Sigmoid colon (tissue), 7 donors: ENCODE data around the gene UBTD1. TPM values are rescaled to one million over a fixed set of nuclear protein-coding genes. Genes with fewer than 3 reads are reported as not detected.

Experiments used
- DNase-seq: peaks from one replicate; pipeline ENCODE4 v3.0.0-alpha.2; 2019
- H3K27ac ChIP-seq, 4 donors: fragments of 200-600 bp; sonication (generic); one replicate each; pipeline ENCODE4 v1.5.1; 2016 to 2019; ENCODE audit warnings: mild to moderate bottlenecking in 1 of 4
- H3K27me3 ChIP-seq, 3 donors: fragments of 200-600 bp; sonication (generic); one replicate each; pipeline ENCODE4 v1.5.1; 2019; ENCODE audit warnings: mild to moderate bottlenecking in 1 of 3
- H3K36me3 ChIP-seq, 4 donors: fragments of 200-600 bp; sonication (generic); one replicate each; pipeline ENCODE4 v1.5.1; 2016 to 2019
- H3K4me1 ChIP-seq, 4 donors: fragments of 200-600 bp; sonication (generic); one replicate each; pipeline ENCODE4 v1.5.1; 2017 to 2019
- H3K4me3 ChIP-seq, 4 donors: fragments of 200-600 bp; sonication (generic); one replicate each; pipeline ENCODE4 v1.5.1; 2017 to 2019; ENCODE audit warnings: mild to moderate bottlenecking in 2 of 4, moderate library complexity in 1 of 4
- H3K9me3 ChIP-seq, 4 donors: fragments of 200-600 bp in 3 of 4; sonication (generic) in 3 of 4; one replicate each; pipeline versions ENCODE4 v1.5.1 to v1.6.1; 2013 to 2019
- EP300 ChIP-seq, 4 donors: sonication (generic); formaldehyde crosslinking; IDR thresholded peaks; one replicate each; pipeline ENCODE4 v1.6.1; 2017; ENCODE audit warnings: antibody characterized with exemption in 4 of 4
- POLR2A ChIP-seq, 2 donors: fragments of 450-650 bp; IDR thresholded peaks; one replicate each; pipeline ENCODE4 v1.6.1; 2016; ENCODE audit warnings: antibody characterized with exemption in 2 of 2, mild to moderate bottlenecking in 2 of 2, moderate library complexity in 2 of 2
- POLR2AphosphoS5 ChIP-seq, 4 donors: sonication (generic); formaldehyde crosslinking; IDR thresholded peaks; one replicate each; pipeline ENCODE4 v1.6.1; 2017; ENCODE audit warnings: antibody characterized with exemption in 4 of 4
- WGBS, 2 donors: extraction: QIAGEN DNeasy Blood & Tissue Kit; methylation state at CpG; one replicate each; pipeline ENCODE4 v1.1.7; 2013; 5-methylcytosine and 5-hydroxymethylcytosine counted together
- intact Hi-C: fragments of 100-400 bp; cut with DNase I; formaldehyde crosslinking; loops from one replicate; pipeline ENCODE4 v1.15.1; 2023
- polyA plus RNA-seq, 3 donors: library from polyadenylated mRNA; stranded (reverse); fragments of 200-250 nt; gene quantifications; one replicate each; pipeline ENCODE4 v1.2.3, GENCODE V29; 2013
- total RNA-seq, 4 donors: library from RNA; depleted of rRNA; stranded (reverse); fragments of >200 nt; gene quantifications; one replicate each; pipeline ENCODE4 v1.1.0, GENCODE V29; 2016
- TF ChIP-seq, protein P1 (sequence below), 4 experiments: fragments of 450-650 bp in 3 of 4; fragments of 200-600 bp in 1 of 4; IDR thresholded peaks; one replicate each; pipeline ENCODE4 v1.5.1; 2016 to 2019; ENCODE audit warnings: antibody characterized with exemption in 4 of 4, mild to moderate bottlenecking in 3 of 4, moderate library complexity in 2 of 4
- donor health status: healthy with polysubstance abuse.
- donor health status: Bipolar disorder and iron deficiency.
- donor health status: healthy.

The UBTD1 gene
- total and polyA plus RNA-seq, 7 donors = 2.3 to 7.9 (median 5.9) TPM

DNA sequence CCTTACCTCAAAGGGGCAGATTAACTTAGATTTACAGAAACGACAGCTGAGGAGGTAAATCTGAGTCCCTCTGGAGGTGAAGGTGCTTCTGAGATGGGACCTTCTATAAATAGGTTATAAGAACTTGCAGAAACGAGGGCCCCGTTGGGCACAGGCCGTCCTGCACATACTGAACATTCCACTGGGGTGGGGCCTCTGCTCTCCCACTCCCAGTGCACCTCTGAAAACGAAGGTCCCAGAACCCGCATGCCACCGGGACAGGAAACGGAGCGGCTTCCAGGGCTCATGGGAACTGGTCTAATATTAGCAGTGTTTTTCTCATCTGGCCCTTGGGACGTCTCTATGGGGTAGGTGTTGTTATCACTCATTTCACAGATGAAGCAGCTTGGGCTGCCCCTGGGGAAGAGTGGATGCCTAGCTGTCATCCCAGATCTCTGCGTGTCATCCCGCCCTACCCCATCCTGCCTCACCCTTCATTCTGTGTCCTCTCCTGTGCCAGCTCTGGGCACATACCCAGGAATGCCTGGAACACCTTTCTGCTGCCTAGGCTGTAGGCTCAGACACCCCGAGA lies 110.4 kb downstream of the UBTD1 start:
- Histone ChIP-seq H3K27me3 (no peaks in the 10 kb centered on the region), H3K4me1 (peaks cover 0 to 4% (median 0%) of the 10 kb centered on the region in 4 donors), H3K9me3 (no peaks in the 10 kb centered on the region), H3K36me3 (no peaks in the 10 kb centered on the region), H3K27ac (peak overlapping the region in 1 of 4 donors; percentile 38), H3K4me3 (no peak overlapping the region)
- no peak for DNase-seq
- TF ChIP-seq, protein P1, sequence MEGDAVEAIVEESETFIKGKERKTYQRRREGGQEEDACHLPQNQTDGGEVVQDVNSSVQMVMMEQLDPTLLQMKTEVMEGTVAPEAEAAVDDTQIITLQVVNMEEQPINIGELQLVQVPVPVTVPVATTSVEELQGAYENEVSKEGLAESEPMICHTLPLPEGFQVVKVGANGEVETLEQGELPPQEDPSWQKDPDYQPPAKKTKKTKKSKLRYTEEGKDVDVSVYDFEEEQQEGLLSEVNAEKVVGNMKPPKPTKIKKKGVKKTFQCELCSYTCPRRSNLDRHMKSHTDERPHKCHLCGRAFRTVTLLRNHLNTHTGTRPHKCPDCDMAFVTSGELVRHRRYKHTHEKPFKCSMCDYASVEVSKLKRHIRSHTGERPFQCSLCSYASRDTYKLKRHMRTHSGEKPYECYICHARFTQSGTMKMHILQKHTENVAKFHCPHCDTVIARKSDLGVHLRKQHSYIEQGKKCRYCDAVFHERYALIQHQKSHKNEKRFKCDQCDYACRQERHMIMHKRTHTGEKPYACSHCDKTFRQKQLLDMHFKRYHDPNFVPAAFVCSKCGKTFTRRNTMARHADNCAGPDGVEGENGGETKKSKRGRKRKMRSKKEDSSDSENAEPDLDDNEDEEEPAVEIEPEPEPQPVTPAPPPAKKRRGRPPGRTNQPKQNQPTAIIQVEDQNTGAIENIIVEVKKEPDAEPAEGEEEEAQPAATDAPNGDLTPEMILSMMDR (IDR thresholded peaks at IDR 0.05) = no peak
- TF ChIP-seq EP300 (IDR thresholded peaks at IDR 0.05) = no peak
- intact Hi-C loops = no loop called here
- 86% methylated on average over 13 of the region's 13 CpGs for WGBS, 2 donors

DNA sequence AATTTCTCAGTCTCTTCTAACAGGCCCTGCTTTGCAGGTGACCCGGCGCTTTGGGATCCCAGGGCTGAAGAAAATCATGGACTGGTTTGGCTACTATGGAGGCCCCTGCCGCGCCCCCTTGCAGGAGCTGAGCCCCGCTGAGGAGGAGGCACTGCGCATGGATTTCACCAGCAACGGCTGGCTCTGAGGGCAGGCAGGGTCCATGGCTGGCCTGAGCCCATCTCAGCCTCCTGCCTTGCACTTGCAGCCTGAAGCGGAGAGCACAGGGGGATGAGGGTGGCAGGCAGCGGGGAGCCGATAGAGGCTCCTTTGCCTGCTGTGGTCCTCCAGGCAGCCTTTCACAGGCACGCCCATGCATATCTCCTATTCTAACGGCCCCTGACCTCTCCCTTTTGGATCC lies 112.7 kb downstream of the UBTD1 start:
- DNase-seq = no peak
- WGBS, 2 donors = 89% methylated on average over 12 of the region's 12 CpGs
- no peaks in the 10 kb centered on the region for H3K27me3 ChIP-seq
- TF ChIP-seq, protein P1 (IDR thresholded peaks at IDR 0.05) = no peak
- TF ChIP-seq EP300 (IDR thresholded peaks at IDR 0.05) = no peak
- no peak for TF ChIP-seq POLR2AphosphoS5 (IDR thresholded peaks at IDR 0.05)
- TF ChIP-seq POLR2A (IDR thresholded peaks at IDR 0.05) = no peak
- no peaks in the 10 kb centered on the region for H3K9me3 ChIP-seq
- peaks cover 0 to 9% (median 0%) of the 10 kb centered on the region in 4 donors for H3K36me3 ChIP-seq
- H3K4me3 ChIP-seq = no peak overlapping the region
- peaks cover 0 to 4% (median 0%) of the 10 kb centered on the region in 4 donors for H3K4me1 ChIP-seq
- H3K27ac ChIP-seq = no peak overlapping the region
- intact Hi-C loops = no loop called here

DNA sequence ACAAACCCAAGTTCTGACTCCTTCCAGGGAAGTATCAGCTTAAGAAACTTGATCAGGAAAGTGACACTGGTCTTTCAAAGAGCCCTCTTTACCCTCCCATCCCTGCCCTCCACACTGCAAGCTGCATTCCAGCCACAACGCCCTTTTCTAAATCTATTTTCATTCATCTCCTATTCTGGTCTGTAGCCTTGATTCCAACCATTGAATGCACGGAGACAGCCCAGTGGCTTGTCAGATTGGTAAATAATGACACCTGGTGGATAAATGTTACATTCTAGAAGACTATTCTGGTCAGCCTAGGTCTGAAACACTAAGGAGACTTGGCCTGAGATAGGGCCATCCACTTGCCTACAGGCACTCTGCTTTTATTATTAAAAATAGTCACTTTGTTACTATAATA lies 113.7 kb downstream of the UBTD1 start:
- TF ChIP-seq, protein P1 (IDR thresholded peaks at IDR 0.05) = peak in 2 of 4 experiments; percentile 21 to 38
- TF ChIP-seq POLR2AphosphoS5 (IDR thresholded peaks at IDR 0.05) = no peak
- TF ChIP-seq POLR2A (IDR thresholded peaks at IDR 0.05) = no peak
- no peak for TF ChIP-seq EP300 (IDR thresholded peaks at IDR 0.05)
- H3K27me3 ChIP-seq = no peaks in the 10 kb centered on the region
- intact Hi-C loops = loop anchor here (2.0 kb wide), 1 partner anchor 40 kb away; the partner anchor contains the start of gene ANKRD2
- H3K27ac ChIP-seq = no peak overlapping the region
- H3K9me3 ChIP-seq = no peaks in the 10 kb centered on the region
- peaks cover 0 to 9% (median 0%) of the 10 kb centered on the region in 4 donors for H3K36me3 ChIP-seq
- peaks cover 0 to 4% (median 0%) of the 10 kb centered on the region in 4 donors for H3K4me1 ChIP-seq
- no peak overlapping the region for H3K4me3 ChIP-seq
- 45 to 55% methylated on average over 2 of the region's 2 CpGs for WGBS, 2 donors
- DNase-seq = no peak

DNA sequence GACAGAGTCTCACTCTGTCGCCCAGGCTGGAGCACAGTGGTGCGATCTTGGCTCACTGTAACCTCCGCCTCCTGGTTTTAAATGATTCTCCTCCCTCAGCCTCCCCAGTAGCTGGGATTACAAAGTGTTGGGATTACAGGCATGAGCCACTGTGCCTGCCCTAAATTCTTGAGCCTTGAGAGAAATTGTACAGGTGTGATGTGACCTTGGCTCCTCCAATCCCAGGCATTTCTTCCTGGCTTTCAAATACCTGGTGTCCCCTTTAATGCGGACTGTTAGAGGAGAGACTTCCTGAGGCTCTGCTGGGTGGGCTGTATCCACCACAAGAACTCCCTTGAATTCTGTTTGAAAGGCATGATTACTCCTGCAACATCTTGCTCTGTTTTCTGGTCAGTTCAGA lies 119.6 kb downstream of the UBTD1 start:
- Histone ChIP-seq H3K27ac (no peak overlapping the region), H3K4me3 (no peak overlapping the region), H3K27me3 (no peaks in the 10 kb centered on the region), H3K9me3 (no peaks in the 10 kb centered on the region), H3K36me3 (peaks cover 0 to 9% (median 0%) of the 10 kb centered on the region in 4 donors), H3K4me1 (no peaks in the 10 kb centered on the region)
- intact Hi-C loops = no loop called here
- TF ChIP-seq POLR2A (IDR thresholded peaks at IDR 0.05) = no peak
- no peak for TF ChIP-seq POLR2AphosphoS5 (IDR thresholded peaks at IDR 0.05)
- TF ChIP-seq, protein P1 (IDR thresholded peaks at IDR 0.05) = no peak
- no peak for TF ChIP-seq EP300 (IDR thresholded peaks at IDR 0.05)
- no peak for DNase-seq
- 91 to 99% methylated on average over 4 of the region's 4 CpGs for WGBS, 2 donors

DNA sequence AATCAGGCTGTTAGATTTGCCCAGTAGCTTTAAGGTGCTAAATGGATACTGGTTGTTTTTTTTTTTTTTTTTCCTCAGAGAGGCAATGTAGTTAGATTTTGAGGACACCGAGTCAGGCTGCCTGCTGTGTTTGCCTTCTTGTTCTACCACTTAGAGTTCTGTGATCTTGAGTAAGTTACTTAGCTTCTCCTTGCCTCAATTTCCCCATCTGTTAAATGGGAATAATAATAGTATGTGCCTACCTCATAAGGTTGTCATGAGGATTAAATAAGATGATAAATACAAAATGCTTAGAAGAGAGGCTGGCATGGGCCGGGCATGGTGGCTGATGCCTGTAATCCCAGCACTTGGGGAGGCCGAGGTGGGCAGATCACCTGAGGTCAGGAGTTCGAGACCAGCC lies 120.0 kb downstream of the UBTD1 start:
- no peak overlapping the region for H3K4me3 ChIP-seq
- no peaks in the 10 kb centered on the region for H3K4me1 ChIP-seq
- peaks cover 0 to 9% (median 0%) of the 10 kb centered on the region in 4 donors for H3K36me3 ChIP-seq
- DNase-seq = no peak
- no peak overlapping the region for H3K27ac ChIP-seq
- intact Hi-C loops = no loop called here
- 95 to 97% methylated on average over 4 of the region's 4 CpGs for WGBS, 2 donors
- H3K9me3 ChIP-seq = no peaks in the 10 kb centered on the region
- TF ChIP-seq POLR2AphosphoS5 (IDR thresholded peaks at IDR 0.05) (no peak), POLR2A (IDR thresholded peaks at IDR 0.05) (no peak), EP300 (IDR thresholded peaks at IDR 0.05) (no peak)
- TF ChIP-seq, protein P1 (IDR thresholded peaks at IDR 0.05) = no peak
- H3K27me3 ChIP-seq = no peaks in the 10 kb centered on the region
